K562 (cell line): ENCODE data around the gene GLDC. TPM values are rescaled to one million over a fixed set of nuclear protein-coding genes. Genes with fewer than 3 reads are reported as not detected.

Source experiments
- ATF3 ChIP-seq, 2 experiments: fragments of 450-650 bp in 1 of 2; sonication (generic) in 1 of 2; formaldehyde crosslinking in 1 of 2; IDR thresholded peaks in 1 of 2; conservative IDR thresholded peaks in 1 of 2; 2 replicates each; pipeline versions ENCODE4 v1.6.1 to v1.8.1; 2016 to 2023; ENCODE audit warnings: mild to moderate bottlenecking in 2 of 2, moderate library complexity in 2 of 2, inconsistent platforms in 1 of 2, missing genetic modification reagents in 1 of 2
- DLX4 ChIP-seq: fragments of 250-450 bp; sonication (Bioruptor Pico); IDR thresholded peaks from 2 replicates; pipeline ENCODE4 v1.6.1; 2021; ENCODE audit warnings: mild to moderate bottlenecking
- EHMT2 ChIP-seq: fragments of 450-650 bp; IDR thresholded peaks from 2 replicates; pipeline ENCODE4 v1.6.1; 2018; ENCODE audit warnings: antibody characterized with exemption
- EP400 ChIP-seq: fragments of 450-650 bp; IDR thresholded peaks from 2 replicates; pipeline ENCODE4 v1.6.1; 2017; ENCODE audit warnings: antibody characterized with exemption, mild to moderate bottlenecking, moderate library complexity
- FOXA3 ChIP-seq, 2 experiments: fragments of 450-650 bp in 1 of 2; sonication (generic) in 1 of 2; formaldehyde crosslinking; IDR thresholded peaks in 1 of 2; conservative IDR thresholded peaks in 1 of 2; 2 replicates each; pipeline versions ENCODE4 v1.4.0 to v1.8.0; 2020 to 2022; ENCODE audit warnings: mild to moderate bottlenecking in 2 of 2, missing genetic modification reagents in 1 of 2
- GTF2A2 ChIP-seq: IDR thresholded peaks from 2 replicates; pipeline ENCODE4 v1.6.1; 2016; ENCODE audit warnings: mild to moderate bottlenecking, missing genetic modification characterization, missing compliant biosample characterization
- HMG20A ChIP-seq: fragments of 450-650 bp; formaldehyde crosslinking; conservative IDR thresholded peaks from 2 replicates; pipeline ENCODE4 v1.4.0; 2020; ENCODE audit warnings: mild to moderate bottlenecking, mixed read lengths
- HNRNPUL1 ChIP-seq: fragments of 200-400 bp; formaldehyde crosslinking; IDR thresholded peaks from 2 replicates; pipeline ENCODE4 v1.6.1; 2017; ENCODE audit warnings: low read length
- KDM1A ChIP-seq, 2 experiments: fragments of 450-650 bp; IDR thresholded peaks; 2 replicates each; pipeline ENCODE4 v1.6.1; 2016; ENCODE audit warnings: mild to moderate bottlenecking in 2 of 2
- LCOR ChIP-seq: sonication (generic); formaldehyde crosslinking; IDR thresholded peaks from 2 replicates; pipeline ENCODE4 v1.8.0; 2022; ENCODE audit warnings: mild to moderate bottlenecking, missing genetic modification reagents
- NR2C2 ChIP-seq, 2 experiments: fragments of 200-800 bp in 1 of 2; sonication (Bioruptor generic) in 1 of 2; sonication (generic) in 1 of 2; formaldehyde crosslinking in 1 of 2; IDR thresholded peaks; 2 replicates each; pipeline versions ENCODE4 v1.6.1 to v1.8.0; 2016 to 2022; ENCODE audit warnings: mild to moderate bottlenecking in 1 of 2, missing compliant biosample characterization in 1 of 2, missing genetic modification characterization in 1 of 2, missing genetic modification reagents in 1 of 2
- PML ChIP-seq: IDR thresholded peaks from 2 replicates; pipeline ENCODE4 v1.6.1; 2012; ENCODE audit warnings: low read length, inconsistent platforms
- PRPF4 ChIP-seq: fragments of 200-400 bp; formaldehyde crosslinking; IDR thresholded peaks from one replicate; pipeline ENCODE4 v1.6.1; 2017; ENCODE audit warnings: low read length, low read depth, mild to moderate bottlenecking; ENCODE audit not compliant: insufficient read depth, poor library complexity, severe bottlenecking
- RBM34 ChIP-seq: fragments of 200-400 bp; formaldehyde crosslinking; IDR thresholded peaks from 2 replicates; pipeline ENCODE4 v1.6.1; 2018; ENCODE audit warnings: low read length, borderline replicate concordance; ENCODE audit not compliant: insufficient read depth
- RBM39 ChIP-seq: fragments of 200-400 bp; formaldehyde crosslinking; optimal IDR thresholded peaks from 2 replicates; pipeline ENCODE3; 2018; ENCODE audit warnings: low read depth, low read length
- RFX5 ChIP-seq: IDR thresholded peaks from 2 replicates; pipeline ENCODE4 v1.6.1; 2011; ENCODE audit warnings: low read depth, mild to moderate bottlenecking, improper control_type of control experiment, low read length
- THRA ChIP-seq: fragments of 450-650 bp; IDR thresholded peaks from 2 replicates; pipeline ENCODE4 v1.6.1; 2017; ENCODE audit warnings: mild to moderate bottlenecking, moderate library complexity
- WHSC1 ChIP-seq: IDR thresholded peaks from one replicate; pipeline ENCODE4 v1.6.1; 2012; ENCODE audit warnings: low read length, control low read depth, inconsistent platforms
- ZBED1 ChIP-seq: IDR thresholded peaks from 2 replicates; pipeline ENCODE4 v1.6.1; 2014
- ZNF444 ChIP-seq: fragments of 250-450 bp; sonication (Bioruptor Pico); IDR thresholded peaks from 2 replicates; pipeline ENCODE4 v1.4.0; 2020; ENCODE audit warnings: mild to moderate bottlenecking, moderate library complexity
- polyA plus RNA-seq, 8 experiments: library from polyadenylated mRNA; depleted of rRNA in 4 of 8; stranded (reverse) in 5 of 8; unstranded in 3 of 8; fragments of >200 nt; fragmentation: Nextera tagmentation in 2 of 8; fragmentation: Illumina TruSeq in 1 of 8; extraction: Ambion mirVana in 2 of 8; extraction: Trizol in 1 of 8; gene quantifications; 2 replicates each; pipeline versions ENCODE4 v1.2.1 to v1.2.3, GENCODE V29; 2011 to 2014; ENCODE audit warnings: inconsistent platforms in 1 of 8, missing spikeins in 1 of 8
- total RNA-seq, 7 experiments: library from RNA; depleted of rRNA in 6 of 7; stranded (reverse); fragments of >200 nt in 6 of 7; fragmentation: Illumina TruSeq in 2 of 7; extraction: Trizol in 2 of 7; gene quantifications; 2 replicates each; pipeline versions ENCODE4 v1.2.1 to v1.2.3, GENCODE V29; 2011 to 2021; ENCODE audit warnings: low replicate concordance in 1 of 7
- TF ChIP-seq, protein P1 (sequence below): fragments of 450-650 bp; IDR thresholded peaks from 2 replicates; pipeline ENCODE4 v1.6.1; 2016; ENCODE audit warnings: low read depth, mild to moderate bottlenecking, moderate library complexity
- TF ChIP-seq, protein P2 (sequence below): fragments of 250-450 bp; sonication (Bioruptor Pico); IDR thresholded peaks from 2 replicates; pipeline ENCODE4 v1.9.0; 2021; ENCODE audit warnings: mild to moderate bottlenecking, inconsistent platforms

Gene GLDC
- total and polyA plus RNA-seq, 9 of the 15 experiments (the other 6 are each of a cell fraction or from before 2014, with no cell fraction given), result 0.03 to 0.27 (median 0.08) TPM; not detected in 6

DNA sequence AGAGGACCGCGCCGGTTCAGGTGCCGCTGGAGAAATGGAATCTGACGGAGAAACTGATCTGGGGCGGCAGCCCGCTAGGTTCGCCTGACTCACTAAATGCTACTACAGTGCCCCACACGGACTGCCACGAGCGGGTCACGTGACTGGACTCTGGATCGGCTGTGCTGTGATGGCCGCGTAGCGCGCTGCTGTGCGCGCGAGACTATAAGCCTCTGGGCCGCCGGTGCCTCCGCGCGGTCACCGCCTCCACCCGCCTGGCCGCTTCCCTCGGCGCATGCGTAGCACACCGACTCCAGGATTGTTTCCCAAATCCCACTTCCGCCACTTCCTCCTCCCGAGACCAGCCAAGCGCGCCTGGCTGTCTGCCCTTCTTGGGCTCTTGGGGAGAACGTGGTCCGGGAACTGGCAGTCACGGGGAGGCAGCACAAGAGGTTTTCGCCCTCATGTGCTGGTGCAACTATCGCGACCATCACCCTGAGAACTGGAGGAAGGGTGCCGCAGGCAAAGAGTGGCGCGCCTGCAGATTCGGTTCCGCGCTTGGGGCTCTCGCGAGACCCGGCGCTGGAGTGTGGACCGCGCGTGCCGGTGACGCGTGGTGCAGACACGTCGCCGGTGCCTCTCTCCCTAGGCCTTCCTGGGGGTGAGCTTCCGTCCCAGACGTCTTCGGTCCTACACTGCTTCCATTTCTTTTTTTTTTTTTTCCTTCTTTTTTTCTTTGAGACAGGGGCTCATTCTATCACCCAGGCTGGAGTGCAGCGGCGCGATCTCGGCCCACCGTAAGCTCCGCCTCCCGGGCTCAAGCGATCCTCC is 35.8 kb upstream of the GLDC start (continued):
- no peak for TF ChIP-seq RFX5
- peak; percentile 56; the same call in 1 of the 2 replicates for TF ChIP-seq PML
- TF ChIP-seq, protein P1, sequence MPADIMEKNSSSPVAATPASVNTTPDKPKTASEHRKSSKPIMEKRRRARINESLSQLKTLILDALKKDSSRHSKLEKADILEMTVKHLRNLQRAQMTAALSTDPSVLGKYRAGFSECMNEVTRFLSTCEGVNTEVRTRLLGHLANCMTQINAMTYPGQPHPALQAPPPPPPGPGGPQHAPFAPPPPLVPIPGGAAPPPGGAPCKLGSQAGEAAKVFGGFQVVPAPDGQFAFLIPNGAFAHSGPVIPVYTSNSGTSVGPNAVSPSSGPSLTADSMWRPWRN, result peak; percentile 89
- peak; percentile 92 for TF ChIP-seq EP400
- no peak for TF ChIP-seq FOXA3 (CRISPR knock-in tag; conservative IDR thresholded peaks at IDR 0.05 in 1 of 2, IDR thresholded peaks at IDR 0.05 in 1 of 2)
- TF ChIP-seq, protein P2, sequence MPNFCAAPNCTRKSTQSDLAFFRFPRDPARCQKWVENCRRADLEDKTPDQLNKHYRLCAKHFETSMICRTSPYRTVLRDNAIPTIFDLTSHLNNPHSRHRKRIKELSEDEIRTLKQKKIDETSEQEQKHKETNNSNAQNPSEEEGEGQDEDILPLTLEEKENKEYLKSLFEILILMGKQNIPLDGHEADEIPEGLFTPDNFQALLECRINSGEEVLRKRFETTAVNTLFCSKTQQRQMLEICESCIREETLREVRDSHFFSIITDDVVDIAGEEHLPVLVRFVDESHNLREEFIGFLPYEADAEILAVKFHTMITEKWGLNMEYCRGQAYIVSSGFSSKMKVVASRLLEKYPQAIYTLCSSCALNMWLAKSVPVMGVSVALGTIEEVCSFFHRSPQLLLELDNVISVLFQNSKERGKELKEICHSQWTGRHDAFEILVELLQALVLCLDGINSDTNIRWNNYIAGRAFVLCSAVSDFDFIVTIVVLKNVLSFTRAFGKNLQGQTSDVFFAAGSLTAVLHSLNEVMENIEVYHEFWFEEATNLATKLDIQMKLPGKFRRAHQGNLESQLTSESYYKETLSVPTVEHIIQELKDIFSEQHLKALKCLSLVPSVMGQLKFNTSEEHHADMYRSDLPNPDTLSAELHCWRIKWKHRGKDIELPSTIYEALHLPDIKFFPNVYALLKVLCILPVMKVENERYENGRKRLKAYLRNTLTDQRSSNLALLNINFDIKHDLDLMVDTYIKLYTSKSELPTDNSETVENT (CRISPR knock-in tag), result peak; percentile 63; the same call in 1 of the 2 replicates
- TF ChIP-seq ZBED1, result peak; percentile 77
- no peak for TF ChIP-seq HNRNPUL1
- no peak for TF ChIP-seq HMG20A (CRISPR knock-in tag)
- no peak for TF ChIP-seq RBM34
- no peak for TF ChIP-seq EHMT2
- TF ChIP-seq PRPF4, result no peak
- no peak for TF ChIP-seq THRA
- TF ChIP-seq KDM1A (IDR thresholded peaks at IDR 0.05), result peak; percentile 0 to 26; a peak in 1 of 4 replicates
- TF ChIP-seq ZNF444 (CRISPR knock-in tag), result no peak
- no peak for TF ChIP-seq DLX4 (CRISPR knock-in tag)
- no peak; the same call in 1 of the 2 replicates for TF ChIP-seq NR2C2 (CRISPR knock-in tag; IDR thresholded peaks at IDR 0.05)
- TF ChIP-seq NR2C2 (tag; IDR thresholded peaks at IDR 0.05), result no peak
- no peak for TF ChIP-seq RBM39
- TF ChIP-seq LCOR (CRISPR knock-in tag), result peak; percentile 70
- 0 out of 2 replicates have a peak, but pooled peaks have one; percentile 6 for TF ChIP-seq ATF3 (IDR thresholded peaks at IDR 0.05)
- TF ChIP-seq ATF3 (CRISPR knock-in tag; conservative IDR thresholded peaks at IDR 0.05), result 0 out of 2 replicates have a peak, but pooled peaks have one; percentile 24
- TF ChIP-seq WHSC1, result no peak
- TF ChIP-seq GTF2A2 (tag), result no peak
